Measurements from ENCODE around the gene MRPL40.
"Not testable (repeated sequence)": the region's sequence is repeated elsewhere in the genome, so short reads cannot be mapped to it uniquely, and the experiment has no call there.

MRPL40 gene

DNA sequence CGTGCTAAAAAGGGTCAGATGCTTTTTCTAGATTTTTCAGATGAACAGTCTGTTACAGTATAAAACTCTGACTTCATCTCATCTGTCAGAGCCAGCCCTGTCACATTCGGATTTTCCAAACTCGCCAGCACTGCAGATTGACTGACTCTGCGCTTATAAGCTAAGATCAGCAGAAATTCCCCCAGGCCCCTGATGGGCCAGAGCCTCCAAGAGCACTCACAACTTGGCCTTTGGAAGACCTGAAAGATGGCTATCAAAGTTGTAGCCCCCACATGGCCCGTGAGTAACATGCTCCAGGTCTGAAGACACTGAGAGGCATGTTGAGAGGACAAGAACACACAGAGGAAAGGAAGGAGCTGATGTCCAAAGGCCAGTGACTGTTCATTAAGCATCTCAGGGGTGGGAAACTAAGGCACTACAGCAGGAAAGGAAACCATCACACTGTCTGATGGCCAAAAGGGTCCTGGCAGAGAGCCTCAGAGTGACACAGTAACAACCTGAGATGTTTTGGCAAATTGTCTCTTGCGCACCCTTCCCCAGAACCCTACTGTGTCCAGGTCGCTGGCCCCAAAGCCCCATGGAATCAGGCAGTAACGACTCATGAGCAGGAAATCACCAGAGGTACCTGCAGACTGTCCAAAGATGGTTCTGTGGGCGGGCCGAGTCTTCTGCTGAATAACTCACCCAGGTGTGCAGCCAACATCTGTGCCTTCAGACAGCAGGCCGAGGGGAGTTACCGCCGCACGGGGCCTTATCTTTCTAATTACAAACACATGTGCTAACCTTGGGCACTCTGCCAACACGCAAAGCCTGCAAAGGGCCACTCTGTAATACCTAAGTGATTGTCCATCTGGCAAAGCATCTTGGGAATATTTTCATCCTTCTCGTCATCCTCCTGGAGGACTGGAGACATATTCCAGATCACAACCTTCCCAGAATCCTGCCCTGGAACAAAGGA is 24.4 kb upstream of the MRPL40 start:
- no peak for DNase-seq

DNA sequence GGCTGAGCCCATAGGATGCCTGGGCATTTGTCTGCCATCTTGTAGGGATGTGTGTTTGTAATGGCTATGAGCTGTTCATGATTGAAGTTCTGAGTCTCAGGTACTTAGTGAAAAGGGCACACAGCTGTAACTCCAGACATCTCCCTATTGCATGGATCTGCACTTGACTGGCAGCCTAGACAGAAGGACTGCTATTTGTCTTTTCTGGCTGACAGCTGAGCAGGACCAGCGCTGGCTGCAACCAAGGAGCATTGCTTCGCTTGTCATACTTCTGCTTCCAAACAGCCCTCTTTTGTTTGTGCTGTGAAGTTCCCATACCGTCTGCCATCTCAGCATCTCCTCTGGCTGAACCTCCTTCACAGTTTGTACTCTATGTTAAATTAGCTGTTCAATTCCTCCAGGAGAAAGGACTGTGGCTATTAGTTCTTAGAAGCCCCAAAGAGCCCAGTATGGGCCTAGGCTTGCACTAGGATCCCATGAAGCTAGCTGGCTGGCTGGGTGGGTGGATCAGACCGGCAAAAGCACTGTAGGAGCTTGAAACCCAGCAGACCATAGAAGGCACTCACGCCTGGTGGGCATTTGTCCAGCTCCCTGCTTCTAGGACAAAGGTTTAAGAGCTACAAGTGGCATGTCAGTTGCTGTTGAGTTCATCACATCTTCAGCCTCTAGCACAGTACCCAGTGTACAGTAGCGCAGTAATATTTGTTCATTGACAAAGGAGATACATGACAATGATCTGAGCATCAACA is 21.2 kb upstream of the MRPL40 start:
- DNase-seq, result no peak

DNA sequence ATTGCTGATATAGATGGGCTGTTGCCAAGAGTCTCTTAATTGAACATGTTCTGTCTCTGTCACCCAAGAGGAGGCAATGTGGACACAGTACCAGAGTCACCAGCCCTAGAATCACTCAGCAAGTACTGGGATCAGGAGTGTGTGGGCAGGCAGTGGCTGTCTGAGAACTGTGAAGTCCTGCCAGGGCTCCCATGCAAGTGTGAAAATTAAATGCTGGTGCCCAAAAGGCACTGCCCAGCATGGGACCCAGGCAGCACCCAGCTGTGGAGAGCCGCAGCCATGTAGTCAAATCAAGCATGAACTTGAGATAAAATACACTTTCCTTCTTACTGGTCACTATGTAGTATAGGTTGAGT is 20.7 kb upstream of the MRPL40 start:
- DNase-seq, result no peak

DNA sequence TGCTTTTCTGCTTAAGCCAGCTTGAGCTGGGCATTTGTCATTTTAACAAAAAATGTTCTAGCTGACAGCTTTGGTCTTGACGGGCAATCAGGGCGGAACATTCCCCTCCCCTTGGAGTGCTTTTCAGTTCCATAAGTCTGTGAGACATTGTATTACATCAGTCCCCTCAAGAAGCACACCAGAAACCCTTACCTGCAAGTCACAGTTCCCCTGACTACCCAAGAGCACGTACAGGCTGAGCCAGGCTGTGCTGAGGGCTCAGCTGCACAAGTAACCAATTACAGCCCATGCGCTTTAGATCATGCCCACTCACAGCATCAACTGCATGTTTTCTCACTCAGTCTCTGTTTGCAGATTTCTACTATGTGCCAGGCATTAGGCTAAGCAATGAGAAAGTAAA is 19.9 kb upstream of the MRPL40 start:
- no peak for DNase-seq

GRCh38 chr22:19412923-19413322 is 19.4 kb upstream of the MRPL40 start:
- no peak for DNase-seq

- no peak for DNase-seq
These were observed 13.3 kb upstream of the MRPL40 start for GRCh38 chr22:19419086-19419463.

GRCh38 chr22:19419464-19420178 is 12.7 kb upstream of the MRPL40 start:
- DNase-seq, result no peak

GRCh38 chr22:19420321-19420720 is 12.0 kb upstream of the MRPL40 start:
- DNase-seq, result no peak

GRCh38 chr22:19422440-19423301 is 9.7 kb upstream of the MRPL40 start:
- no peak for DNase-seq

DNA sequence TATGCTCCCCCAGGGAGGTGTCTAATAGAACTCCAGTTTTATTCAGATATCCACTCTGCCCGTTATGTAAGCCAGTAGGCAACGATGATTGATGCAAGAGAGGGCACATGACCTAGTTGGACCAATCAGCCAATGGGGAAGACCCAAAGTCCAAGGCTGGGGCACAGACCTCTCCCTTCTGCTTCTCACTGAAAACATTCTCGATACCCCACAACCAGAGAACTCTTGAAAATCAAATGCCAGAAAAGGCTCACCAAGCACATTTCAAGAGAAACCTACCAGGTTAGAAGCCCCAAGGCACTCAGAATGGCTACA is 8.2 kb upstream of the MRPL40 start:
- DNase-seq, result no peak

DNA sequence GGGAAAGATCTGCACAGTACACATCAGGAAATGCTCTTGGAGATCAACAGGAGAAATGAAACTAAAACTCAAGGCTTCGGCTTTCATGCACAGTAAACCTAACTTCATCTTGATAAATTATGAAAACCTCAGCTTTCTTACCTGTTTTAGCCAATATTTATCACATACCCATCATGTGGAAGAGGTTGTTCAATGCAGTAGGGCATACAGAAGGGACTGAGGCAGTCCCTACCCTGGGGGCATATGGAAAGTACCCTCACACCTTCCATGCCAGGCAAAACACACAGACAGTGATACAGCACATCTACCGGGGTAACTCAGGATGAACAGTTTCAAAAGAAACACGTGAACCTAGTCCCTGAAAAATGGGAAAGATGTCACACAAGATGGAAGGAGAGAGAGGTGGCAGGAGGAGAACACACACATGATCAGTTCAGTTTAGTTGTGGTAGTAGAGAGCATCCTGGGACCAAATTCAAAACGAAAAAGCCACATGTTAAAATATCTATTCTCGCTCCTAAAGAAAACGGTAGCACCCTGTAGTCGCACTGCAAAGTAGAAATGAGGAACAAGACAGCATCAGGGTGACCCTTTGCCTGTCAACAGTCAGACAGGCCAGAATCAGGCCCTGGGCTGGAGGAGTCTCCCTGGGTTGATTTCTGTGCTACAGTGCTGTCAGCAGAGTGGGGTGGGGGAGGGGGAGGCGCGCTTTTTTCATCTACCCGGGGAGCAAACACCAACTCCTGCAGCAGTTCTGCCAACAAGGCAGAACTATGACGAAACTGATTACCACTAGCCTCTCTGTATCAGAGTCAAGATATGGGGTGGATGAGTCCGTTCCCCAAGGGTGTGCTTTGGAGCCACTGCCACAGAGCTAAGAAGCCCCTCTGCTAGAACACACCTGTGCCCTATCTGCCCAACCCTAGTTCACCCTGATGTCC is 2.1 kb upstream of the MRPL40 start:
- peak; percentile 12 for DNase-seq

- peak; percentile 49 for DNase-seq
These were observed 1.3 kb upstream of the MRPL40 start for GRCh38 chr22:19430890-19431541.

DNA sequence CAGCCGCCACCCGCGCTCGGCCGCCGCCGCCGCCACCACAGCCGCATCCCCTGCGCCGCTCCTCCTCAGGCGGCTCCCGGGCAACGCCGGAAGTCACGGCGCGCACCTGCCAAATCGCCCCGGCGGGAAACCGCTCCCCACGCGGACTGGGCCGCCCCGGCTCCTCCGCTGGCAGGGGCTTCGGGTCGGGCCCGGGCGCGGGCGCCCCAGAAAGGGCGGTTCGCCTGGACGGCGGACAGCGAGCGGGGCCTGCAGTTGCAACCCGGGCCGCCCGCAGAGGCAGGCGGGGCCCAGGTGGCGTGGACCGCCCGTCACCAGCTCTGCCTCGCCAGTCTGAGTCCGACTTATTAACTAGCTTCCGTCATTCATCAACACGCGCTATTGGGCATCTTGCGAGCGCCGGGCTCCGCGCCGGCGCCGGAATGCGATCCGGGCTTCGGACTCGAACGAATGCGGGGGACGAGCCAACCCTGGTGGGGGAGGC is 654 bp upstream of the MRPL40 start, which contains the start of gene HIRA:
Gene HIRA (minus strand): TSS at position 85 of the 484 bp plus-strand sequence. CDS start 257 bp downstream, outside the sequence.
- peak; percentile 78 for DNase-seq

DNA sequence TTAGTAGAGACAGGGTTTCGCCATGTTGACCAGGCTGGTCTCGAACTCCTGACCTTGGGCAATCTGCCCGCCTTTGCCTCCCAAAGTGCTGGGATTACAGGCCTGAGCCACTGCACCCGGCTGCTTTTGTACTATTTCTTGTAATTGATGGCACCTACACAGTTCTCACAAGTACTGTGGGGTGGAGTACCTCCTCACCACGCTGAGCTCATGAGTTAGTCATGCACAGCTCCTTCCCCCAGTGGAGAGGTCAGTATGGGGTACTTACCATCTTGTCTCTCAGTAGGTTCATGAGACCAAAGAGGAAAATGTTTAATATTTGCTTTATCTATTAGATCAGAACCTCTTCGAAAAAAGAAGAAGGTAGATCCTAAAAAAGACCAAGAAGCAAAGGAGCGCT is 2.1 kb downstream of the MRPL40 start:
- DNase-seq, result no peak

DNA sequence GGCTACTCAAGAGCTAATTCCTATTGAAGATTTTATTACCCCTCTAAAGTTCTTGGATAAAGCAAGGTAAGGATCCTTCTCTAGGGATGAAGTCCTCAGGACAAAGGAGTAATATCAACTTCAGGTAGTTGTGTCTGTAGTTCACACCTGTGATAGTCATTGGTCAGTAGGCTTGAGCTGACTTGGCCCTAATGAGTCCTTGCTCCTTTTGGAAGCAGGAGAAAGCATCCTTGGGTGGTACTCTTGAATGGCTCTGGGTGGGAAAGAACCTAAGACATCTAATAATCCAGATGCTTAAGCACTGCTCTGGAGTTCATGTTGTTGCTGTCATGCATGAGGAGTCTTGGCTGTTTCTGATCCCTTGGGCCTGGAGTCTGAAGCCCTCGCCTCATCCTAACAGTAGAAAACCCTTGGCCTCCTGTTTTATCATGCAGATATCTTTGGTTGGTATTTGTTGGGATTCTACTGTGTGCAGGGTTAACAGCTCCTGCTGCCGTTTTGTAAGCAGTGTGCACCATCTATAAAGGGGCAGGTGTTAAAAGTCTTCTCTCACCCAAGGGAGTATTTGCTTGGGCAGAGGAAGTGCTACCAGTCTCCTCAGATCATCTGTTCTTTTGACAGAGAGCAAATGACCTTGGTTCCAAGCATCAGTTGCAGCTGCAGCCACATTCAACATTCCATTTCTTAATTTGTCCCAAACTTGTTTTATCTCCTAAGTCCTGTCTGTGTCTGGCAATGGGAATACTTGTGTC is 2.7 kb downstream of the MRPL40 start:
- no peak for DNase-seq

DNA sequence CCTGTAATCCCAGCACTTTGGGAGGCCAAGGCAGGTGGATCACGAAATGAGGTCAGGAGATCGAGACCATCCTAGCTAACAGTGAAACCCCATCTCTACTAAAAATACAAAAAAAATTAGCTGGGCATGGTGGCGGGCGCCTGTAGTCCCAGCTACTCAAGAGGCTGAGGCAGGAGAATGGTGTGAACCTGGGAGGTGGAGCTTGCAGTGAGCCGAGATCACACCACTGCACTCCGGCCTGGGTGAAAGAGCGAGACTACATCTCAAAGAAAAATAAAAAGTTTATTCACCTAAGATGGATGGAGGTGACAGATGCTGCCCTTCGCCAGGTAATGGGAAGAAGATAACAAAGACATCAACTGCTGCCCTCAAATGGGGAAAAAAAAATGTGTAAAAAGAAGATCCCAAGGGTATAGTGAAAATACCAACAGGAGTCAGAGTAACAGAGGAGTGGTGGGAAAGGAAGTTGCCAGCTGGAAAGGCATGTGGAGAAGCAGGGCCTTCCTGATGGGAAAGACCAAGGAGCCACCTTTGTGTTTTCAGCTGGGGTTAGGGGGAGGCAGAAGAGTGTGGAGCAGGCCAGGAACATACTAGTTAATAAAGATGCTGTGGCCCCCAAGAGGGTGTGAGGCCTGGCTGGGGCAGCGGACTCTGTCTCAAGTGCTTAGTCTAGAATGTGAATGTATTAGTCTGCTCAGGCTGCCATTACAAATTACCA is 4.3 kb downstream of the MRPL40 start:
- DNase-seq, result not testable (repeated sequence)

- peak; percentile 3 for DNase-seq
These were observed 6.0 kb downstream of the MRPL40 start for GRCh38 chr22:19438298-19438697.

- no peak for DNase-seq
These were observed 8.3 kb downstream of the MRPL40 start for GRCh38 chr22:19440411-19441195.
